GM18870 (cell line): ENCODE data around the gene RNF130.

Experiments used
- ATAC-seq: cut with Tn5 transposase; IDR thresholded peaks from one replicate; pipeline ENCODE4 v1.9.1; 2021; ENCODE audit warnings: moderate library complexity; ENCODE audit not compliant: unreplicated experiment

The RNF130 gene, protein sequence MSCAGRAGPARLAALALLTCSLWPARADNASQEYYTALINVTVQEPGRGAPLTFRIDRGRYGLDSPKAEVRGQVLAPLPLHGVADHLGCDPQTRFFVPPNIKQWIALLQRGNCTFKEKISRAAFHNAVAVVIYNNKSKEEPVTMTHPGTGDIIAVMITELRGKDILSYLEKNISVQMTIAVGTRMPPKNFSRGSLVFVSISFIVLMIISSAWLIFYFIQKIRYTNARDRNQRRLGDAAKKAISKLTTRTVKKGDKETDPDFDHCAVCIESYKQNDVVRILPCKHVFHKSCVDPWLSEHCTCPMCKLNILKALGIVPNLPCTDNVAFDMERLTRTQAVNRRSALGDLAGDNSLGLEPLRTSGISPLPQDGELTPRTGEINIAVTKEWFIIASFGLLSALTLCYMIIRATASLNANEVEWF

GRCh38 chr5:180071531-180072255 is at the start of gene RNF130:
TSS of gene RNF130 (minus strand) at chr5:180071759. CDS start at chr5:180071702, 57 bp downstream.
- ATAC-seq: no peak

DNA sequence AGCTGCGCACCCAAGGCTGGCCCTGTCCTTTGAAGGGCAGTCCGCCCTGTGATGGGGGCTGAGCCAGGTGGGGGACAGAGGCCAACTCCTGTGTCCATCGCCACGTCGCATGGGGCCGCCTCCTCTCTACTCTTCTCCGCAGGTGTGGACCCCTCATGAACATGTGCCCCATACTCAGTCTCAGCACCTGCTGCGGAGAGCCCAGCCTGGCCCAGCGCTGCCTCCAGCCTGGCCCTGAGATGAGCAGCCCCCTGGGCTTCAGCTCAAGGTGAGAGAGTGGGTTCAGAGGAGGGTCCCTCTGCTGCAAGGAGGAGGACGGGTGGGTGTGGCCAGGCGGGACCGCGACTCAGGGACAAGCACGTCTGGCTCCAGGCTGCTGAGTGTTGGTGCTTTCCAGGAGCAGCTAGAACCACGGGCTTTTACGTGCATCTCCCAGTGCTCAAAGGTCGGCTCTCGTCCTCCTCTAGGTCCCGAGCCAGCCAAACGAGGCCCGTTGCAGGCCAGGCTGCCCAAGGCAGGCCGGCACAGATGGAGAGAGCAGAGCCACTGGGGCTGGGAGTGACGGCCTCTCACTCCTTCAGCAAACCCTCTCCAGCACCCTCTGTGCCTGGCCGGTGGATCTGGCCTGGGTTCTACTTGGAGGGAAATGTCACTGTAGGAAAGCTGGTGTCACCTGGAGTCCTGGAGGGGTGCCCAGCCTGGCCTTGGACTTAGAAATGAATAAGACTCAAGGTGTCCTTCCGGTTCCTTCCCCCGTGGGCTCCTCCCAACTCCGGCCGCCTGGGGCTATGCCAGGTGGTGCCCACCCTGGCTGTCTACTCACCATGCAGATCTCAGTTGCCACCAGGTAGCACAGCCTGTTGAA is 48.9 kb upstream of the RNF130 start:
- ATAC-seq: no peak

GRCh38 chr5:180119903-180120236 is 48.3 kb upstream of the RNF130 start:
- ATAC-seq: no peak

- ATAC-seq: no peak
Measured at GRCh38 chr5:180119031-180119902, 47.7 kb upstream of the RNF130 start.

DNA sequence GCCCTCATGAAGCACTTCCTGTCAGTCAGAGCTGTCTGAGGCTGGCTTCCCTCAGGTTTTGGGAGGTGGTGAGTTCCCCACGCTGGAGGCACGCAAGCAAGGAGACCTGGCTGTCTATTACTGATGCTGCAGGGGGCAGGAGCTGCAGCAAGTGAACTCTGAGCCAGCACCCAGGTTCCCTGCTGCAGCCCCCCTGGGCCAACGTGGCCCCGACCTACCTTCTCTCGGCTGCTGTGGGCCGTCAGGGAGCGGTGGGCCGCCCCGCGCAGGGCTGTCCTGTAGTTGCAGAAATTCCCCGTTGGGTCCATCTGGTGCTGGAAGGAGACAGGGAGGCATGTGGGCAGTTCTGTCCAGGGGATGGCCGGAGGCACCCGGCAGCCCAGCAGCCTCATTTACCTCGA is 46.8 kb upstream of the RNF130 start:
- no peak for ATAC-seq

GRCh38 chr5:180117000-180117725 is 45.6 kb upstream of the RNF130 start:
- ATAC-seq: no peak

- no peak for ATAC-seq
Measured at GRCh38 chr5:180116077-180116999, 44.8 kb upstream of the RNF130 start.

DNA sequence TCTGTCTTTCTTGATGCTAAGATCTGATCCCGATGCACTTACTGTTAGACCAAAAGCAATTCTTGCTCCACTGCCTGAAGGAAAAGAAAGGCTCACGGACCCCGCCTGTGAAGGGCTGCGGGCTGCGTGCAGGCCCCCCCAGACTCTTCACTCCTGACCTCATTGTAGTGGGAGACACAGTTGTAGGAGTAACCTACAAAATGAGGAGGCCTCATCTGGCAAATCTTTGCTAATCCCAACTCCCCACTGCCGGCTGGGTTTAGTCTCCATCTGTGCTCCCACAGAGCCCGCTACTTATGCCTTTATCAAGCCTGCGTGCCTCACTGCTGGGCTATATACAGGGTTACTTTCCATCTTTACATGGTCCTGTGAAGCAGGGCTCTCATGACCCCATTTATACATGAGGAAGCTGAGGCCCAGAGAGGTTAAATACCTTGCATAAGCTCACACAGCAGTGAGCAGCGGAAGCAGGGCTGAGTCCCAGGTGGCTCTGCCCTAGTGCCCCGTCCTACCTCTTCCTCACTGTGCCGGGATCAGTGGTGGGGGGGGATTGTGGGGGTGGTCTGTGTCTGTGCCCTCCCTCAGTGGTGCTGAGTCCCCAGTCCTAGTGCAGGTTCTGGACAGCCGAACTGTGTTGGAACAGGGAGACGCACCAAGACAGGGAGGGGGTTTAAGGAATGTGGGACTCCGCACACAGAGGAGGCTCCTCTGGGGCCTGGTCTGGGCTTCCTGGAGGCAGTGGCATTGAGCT is 43.9 kb upstream of the RNF130 start:
- ATAC-seq: no peak

- no peak for ATAC-seq
Measured at GRCh38 chr5:180114304-180115003, 42.9 kb upstream of the RNF130 start.

GRCh38 chr5:180113660-180114303 is 42.2 kb upstream of the RNF130 start:
- ATAC-seq: no peak

- ATAC-seq: no peak
Measured at GRCh38 chr5:180112181-180112861, 40.8 kb upstream of the RNF130 start.

- no peak for ATAC-seq
Measured at GRCh38 chr5:180111273-180112002, 39.9 kb upstream of the RNF130 start.

DNA sequence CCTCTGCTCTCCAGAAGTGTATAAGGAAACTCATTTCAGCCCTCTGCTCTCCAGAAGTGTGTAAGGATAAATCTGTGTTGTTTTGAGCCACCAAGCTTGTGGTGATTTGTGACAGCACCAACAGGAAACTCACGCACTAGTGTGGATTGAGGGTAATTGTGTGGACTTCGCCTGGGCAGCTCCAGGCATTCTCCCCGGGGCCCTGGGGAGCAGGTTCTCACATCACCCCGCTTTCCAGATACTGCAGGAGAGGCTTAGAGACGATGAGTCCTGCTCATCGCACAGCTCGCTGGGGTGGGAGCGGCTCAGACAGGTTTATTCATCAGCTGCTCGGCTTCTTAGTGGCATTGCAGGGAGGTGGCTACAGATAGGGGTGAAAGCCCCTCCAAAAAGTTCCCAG is 38.4 kb upstream of the RNF130 start:
- no peak for ATAC-seq

DNA sequence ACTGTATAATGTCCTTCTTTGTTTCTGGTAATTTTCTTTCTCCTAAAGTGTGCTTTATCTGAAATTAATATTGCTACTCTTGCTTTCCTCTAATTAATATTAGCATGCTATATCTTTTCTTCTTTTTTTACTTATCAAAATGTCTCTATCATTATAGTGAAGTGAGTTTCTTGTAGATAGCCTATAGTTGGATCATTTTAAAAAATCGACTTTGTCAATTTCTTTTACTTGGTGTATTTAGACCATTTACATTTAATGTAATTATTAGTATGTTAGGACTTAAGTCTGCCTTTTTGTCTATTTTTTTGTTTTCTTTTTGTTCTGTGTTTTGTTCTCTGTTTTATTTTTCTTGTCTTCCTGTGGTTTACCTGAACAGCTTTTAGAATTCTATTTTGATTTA is 35.4 kb upstream of the RNF130 start:
- no peak for ATAC-seq

GRCh38 chr5:180105827-180106312 is 34.3 kb upstream of the RNF130 start:
- ATAC-seq: no peak

GRCh38 chr5:180104168-180104530 is 32.6 kb upstream of the RNF130 start:
- ATAC-seq: no peak
